HG02938 (cell line): ENCODE results near the gene BBS9.
"Not testable (repeated sequence)": the region's sequence is repeated elsewhere in the genome, so short reads cannot be mapped to it uniquely, and the experiment has no call there.

ENCODE experiments used
- ATAC-seq: cut with Tn5 transposase; IDR thresholded peaks from one replicate; pipeline ENCODE4 v1.9.1; 2021; ENCODE audit warnings: mild to moderate bottlenecking, moderate library complexity; ENCODE audit not compliant: unreplicated experiment

BBS9 gene

DNA sequence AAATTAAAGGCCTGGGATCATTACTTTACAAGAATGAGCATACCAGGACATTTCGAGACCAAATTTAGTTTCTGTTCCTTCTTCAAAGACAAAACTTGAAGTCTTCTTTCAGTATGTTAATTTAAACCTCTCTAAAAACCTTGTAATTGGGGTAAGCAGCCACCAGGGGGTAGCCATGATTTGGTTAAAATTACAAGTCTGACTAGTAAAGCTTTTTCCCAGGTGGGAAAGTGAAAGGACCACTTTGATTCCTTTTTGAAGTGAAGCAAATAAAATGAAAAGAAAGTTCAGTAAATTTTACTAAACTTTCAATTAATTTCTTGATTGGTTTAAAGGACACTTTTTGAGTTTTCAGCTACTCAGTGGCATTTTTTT, 294.3 kb downstream of the BBS9 start:
- peak; percentile 95 for ATAC-seq

DNA sequence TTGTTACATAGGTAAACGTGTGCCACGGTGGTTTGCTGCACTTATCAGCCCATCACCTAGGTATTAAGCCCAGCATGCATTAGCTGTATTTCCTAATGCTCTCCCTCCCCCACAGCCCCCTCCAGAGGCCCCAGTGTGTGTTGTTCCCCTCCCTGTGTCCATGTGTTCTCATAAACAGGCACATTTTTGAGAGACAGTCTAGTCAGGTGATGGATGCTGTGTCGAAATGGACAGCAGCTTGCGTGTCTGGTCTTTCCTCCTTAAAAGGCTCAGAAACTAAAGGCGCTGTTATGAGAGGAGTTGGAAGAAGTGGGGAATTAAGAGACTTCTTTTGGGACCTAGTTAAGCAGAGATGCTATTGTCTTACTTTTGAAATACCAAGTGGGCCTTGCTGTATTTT, 296.0 kb downstream of the BBS9 start:
- ATAC-seq: no peak

DNA sequence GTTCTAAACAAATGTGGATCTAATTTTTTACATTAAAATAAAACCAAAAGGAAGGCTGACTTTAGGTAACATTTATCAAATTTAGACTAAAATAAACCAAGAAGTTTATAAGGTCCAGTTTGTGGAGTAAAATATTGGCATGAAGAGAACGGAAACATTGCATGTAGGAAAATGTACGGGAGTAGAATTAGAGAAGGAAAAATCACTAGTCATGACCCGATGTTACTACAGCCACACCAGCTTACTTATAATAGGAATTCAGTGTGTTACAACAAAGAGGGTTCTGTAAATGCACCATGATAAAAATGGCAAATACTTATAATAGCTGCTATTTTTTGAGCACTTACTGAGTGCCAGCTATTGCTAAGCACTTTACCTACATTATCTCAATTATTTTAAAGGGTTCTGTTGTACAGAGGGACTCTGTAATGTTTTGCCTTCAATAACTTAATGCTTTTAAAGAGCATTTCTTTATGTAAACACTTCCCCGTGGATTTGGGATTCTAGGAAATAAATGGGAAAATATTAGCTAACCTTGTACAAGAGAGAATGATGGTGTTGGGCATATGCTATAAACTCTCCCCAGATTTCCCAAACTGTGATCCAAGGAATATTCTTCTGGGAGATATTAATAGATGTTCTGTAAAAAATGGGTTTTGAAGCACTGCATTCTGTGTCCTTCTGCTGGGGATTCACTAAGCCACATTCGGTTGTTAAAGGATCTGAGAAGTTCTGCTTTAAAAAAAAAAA, 296.7 kb downstream of the BBS9 start:
- no peak for ATAC-seq

DNA sequence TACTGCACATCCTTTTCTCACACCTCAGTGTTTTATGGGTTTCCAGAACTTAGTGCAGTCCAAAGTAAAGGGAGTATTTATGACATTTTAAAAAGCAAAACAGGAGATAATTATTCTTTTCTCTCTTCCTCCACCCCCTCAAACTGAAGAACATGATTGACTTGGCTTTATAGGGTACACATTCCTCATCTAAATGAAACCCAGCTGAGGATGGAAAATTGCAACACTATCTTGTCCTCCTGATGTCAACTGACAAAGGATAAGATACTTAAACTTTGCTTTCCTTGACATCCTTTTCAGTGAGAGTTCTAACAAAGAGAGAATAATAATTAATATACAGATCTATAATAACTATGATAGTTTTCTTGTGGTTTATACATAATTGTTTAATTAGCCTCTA, 299.1 kb downstream of the BBS9 start:
- no peak for ATAC-seq

DNA sequence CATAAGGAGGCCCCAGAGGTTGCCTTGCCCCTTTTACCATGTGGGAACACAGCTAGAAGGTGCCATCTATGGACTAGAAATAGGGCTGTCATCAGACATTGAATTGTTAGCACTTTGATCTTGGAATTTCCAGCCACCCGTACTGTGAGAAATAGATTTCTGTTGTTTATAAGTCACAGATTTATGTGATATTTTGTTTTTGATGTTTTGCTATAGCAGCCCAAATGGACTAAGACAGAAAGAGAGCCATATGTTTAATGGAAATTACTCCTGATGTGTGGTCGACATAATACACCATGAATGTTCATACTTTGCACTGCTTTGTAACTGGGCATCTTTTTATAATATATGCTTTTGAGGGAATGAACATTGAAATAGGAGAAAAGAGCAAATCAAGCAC, 302.2 kb downstream of the BBS9 start:
- ATAC-seq: no peak

DNA sequence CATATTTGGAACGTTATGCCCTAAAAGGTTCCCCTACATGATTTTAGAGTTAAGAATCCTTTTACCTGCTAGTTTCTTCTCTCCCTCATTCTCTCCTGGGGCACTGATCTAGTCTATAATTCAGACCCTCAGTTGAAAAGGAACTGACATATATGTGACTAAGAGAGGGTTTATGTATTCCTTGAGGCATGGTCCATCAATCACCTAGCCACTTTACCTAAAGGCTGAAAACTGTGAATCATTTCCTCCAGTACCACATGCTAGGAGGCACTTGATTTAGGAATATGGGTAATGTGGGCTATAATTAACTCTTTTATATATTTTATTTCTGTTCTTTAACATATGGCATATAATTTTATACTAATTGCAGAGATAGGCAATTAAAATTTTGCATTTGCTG, 303.5 kb downstream of the BBS9 start:
- no peak for ATAC-seq

DNA sequence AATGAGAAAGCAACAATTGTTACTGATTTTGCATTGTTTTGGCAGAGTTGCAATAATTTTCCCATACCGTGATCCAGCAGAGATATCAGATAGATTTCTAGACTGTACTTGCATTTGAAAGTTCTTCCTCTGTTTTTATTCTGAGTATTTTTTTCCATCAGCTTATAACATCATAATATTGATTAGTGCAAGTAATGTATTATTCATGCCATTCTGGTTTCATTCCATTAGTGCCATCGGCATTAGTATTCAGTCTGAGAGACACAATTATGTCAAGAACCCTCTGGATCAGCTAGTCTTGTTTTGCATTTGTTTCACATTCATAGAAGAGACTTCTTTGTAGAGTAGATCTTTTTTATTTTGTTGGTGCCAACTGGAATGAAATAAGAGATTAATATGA, 304.0 kb downstream of the BBS9 start:
- ATAC-seq: no peak

DNA sequence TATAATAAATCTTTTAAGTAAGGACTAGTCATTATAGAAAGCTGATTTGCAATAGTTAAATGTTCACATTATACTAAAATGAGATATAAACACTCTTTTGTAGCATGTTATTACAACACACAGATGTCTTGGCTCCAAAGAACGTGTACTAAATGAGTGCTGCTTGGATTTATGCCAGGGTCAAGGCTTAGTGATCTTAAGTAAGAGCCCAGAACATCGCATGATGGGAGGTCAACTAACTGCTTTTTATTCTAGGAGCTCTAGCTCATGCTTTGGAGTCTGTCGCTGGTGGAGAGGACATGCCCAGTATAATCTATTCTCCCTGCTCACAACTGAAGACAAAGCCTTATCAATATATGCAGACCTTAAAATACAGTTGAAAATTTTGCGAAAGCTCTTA, 315.1 kb downstream of the BBS9 start:
- no peak for ATAC-seq

DNA sequence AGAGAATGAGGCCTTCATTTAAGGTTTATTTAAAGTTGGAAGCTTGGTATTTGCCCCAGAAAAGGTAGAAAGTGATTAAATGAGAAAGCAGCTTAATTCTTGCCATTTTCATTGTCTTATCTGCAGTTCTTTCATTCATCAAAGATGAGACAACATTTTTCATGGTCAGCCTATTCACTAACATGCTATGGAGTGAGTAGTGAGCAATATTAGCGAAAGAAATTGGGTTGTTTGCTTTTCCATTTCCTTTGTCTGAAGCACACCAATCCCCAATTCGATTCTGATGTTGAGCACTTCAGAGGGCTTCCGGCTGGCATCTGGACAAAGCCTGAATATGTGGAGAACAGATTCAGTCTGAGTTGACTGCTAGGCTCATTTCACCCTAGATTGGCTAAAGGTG, 317.2 kb downstream of the BBS9 start:
- no peak for ATAC-seq

DNA sequence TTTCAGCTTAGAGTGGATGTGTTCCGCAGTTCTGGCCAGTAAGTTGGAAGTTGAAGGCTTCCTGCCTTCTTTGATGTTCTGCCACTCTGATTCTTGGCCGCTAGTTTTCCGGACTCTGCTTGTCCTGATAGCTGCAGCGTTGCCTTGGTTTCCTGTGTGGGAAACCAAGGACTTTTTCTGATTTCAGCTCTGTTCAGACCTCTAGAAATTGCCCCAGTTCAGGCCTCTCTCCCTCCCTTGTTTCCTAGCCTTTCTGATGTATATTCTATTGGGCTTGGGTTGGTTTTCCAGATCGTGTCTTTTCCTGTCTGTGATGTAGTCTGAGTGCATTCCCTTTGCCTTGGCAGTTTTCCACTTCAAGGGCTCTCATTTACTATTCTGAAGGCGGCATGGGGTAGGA, 318.7 kb downstream of the BBS9 start:
- ATAC-seq: no peak

DNA sequence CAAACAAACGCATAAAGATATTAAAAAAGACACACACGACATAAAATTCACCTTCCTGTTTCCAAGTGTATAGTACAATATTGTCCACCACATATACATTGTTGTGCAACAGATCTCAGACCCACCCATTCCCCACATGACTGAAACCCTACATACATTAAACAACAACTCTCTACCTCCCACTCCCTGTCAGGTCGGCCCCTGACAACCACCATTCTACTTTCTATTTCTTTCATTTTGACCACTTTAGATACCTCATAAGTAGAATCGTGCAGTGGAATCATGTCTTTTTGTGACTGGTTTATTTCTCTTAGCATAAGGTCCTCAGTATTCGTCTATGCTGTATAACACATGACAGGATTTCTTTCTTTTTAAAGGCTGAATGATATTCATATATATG, 320.5 kb downstream of the BBS9 start:
- ATAC-seq: no peak

DNA sequence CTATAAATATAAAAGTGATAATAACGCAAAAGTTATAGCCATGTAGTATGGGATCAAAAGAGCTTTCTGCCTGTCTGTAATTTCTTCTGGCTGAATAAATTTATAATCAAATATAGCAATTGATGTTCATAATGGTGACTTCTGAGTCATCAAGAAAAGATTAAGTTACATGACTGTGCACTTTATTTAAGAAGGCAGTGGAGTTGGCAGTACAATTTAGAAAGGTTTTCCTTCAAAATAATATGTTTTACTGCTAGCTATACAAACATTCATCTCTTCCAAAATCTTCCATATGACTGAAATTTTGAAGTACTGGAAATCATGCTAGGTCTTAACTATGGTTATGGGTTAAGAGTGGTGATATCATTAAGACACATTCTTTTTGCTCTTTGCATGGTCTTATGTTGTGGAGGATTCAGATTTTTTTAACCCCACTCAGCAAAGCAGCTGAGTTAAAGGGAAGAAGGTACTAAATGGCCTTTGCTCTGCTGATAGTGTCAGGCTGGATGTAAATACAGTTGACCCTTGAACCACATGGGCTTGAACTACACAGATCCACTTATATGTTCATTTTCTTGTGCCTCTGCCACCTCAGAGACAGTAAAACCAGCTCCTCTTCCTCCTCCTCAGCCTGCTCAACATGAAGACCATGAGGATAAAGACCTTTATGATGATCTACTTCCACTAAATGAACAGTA, 323.6 kb downstream of the BBS9 start:
- no peak for ATAC-seq

DNA sequence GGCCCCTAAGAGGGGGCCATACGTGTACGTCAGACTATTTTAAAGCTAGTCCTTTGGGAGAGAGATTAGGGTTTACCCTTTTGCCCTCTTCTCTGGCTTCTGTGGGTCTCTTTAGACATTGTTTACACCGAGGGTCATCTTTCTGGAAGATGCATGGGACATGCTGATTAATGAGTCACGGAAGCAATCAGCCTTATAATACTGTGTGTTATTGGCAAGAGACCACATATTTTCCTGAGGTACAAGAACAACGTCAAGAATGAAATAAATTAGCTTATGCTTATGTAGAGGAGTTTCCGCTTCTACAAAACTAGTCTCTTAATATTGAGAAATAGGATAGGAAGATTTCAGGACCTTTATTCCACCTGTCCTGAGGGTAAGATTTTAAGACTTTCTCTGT, 327.7 kb downstream of the BBS9 start:
- ATAC-seq: no peak

DNA sequence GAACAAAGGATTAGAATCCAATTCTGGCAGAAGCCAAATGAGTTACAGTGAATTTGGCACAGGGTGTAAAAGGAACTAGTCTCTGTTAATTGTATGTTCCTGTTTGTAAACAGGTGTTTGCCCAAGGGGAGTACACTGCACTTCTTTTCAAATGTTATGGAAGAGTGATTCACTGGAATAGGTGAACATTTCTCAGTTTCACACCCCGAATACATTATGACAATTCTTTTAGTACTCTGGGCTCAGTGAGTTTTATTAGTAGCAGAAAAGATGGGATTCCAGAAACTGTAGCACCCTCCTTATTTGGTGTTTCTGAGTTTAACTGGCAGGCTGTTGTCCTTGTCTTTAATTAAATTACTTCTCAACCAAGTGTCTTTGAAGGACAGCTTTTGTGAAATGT, 329.2 kb downstream of the BBS9 start:
- no peak for ATAC-seq

DNA sequence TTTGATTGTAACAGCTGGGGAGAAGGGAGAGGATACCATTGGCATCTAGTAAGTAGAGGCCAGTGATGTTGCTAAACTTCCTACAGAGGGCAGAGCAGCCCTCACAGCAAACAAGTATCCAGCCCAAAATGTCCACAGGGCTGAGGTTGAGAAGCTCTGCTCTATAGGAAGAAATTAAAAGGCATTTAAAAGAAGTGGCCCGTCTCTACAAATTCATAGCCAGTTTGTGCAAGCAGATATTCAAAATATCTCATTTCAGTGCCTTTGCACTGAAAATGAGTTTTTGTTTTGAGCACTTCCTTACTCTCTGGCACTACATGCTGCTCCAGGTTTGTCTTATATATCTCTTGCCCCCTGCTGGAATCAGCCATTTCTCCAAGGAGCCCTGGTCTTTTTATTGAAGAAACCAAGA, 330.0 kb downstream of the BBS9 start:
- ATAC-seq: peak; percentile 77

DNA sequence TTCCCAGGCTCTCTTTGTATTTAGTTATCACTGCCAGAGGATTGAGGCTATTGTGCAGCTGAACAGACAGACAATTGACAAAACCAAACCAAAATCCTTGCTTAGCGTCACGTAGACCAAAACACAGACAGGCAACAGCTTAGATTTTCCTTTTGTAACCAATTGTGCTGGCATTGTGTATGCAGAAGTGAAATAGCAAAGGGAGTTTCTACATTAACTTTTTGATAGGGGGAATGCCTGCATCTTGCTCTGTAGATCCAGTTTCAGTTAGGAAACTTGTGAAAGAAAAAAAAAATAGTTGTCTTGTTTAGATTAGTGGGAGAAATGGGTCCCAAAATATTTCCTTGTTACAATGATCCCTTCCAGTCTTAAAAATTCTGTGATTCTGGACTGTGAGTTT, 333.8 kb downstream of the BBS9 start:
- ATAC-seq: no peak

DNA sequence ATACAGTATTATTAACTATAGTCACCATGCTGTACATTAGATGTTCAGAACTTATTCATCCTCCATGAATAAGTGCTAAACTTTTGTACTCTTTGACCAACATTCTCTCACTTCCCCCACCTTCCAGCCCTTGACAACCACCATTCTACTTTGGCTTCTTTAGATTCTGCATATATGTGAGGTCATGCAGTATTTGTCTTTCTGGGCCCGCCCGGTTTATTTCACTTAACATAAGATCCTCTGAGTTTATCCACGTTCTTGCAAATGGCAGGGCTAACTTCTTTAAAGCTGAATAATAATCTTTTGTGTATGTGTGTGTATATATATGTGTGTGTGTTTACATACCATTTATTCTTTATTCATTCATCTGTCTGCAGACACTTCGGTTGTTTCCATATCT, 336.8 kb downstream of the BBS9 start:
- ATAC-seq: no peak

DNA sequence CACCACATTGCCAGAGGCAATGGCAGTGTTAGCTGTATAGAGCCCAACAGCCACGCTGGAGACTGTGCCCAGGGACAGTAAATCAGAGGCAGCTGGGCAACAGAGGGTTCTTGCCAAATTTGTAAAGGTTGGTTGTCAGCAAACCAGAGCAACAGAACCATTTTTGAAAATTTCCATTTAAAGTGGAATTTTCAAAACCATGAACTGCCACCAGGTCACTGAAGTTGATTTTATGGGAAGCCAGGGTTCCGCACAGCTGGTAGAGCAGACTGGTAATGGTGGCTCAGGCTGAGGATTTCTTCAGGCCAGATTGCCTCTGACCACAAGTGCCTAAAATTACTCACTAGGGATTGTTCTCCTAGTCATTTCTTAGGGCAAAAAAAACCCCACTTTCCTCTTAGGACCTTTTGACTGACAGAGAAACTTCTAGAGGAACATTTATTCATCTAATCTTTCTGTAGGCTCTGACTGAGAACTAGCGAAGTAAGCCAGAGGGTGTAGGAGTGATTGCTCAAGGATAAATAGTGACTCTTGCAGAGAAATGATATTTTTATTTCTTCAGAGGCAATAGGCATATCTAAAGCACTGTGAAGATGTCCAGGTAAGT, 342.4 kb downstream of the BBS9 start:
- ATAC-seq: peak; percentile 49

DNA sequence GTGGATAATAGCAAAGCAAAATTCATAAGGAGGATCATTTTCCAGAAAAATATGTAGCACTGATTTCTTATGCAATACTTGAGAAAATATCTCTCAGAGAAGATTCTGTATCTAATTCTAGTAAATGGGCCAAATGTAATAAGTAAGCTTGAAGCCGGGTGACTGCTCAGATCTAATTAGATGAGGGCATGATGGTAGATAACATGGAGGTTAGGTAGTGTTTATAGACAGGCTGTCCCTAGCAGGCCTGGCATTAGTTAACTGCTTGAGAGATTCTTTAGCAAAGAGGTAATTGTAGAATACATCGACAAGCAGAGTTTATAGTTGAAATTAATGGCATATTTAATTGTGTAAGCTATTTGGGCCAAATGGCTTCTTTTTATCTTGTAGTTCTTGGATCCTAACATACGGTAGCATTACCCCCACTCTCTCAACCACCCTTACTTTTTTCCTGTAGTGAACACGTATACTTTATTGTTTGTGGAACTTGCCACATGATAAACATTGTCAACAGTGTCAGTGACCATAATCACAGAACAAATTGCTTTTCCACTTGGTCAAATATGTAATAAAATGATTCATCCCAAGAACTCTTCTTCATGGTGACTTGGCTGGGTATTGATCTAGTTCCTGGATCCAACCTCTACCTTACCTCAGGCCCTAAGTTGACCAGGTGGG, 343.1 kb downstream of the BBS9 start:
- no peak for ATAC-seq

DNA sequence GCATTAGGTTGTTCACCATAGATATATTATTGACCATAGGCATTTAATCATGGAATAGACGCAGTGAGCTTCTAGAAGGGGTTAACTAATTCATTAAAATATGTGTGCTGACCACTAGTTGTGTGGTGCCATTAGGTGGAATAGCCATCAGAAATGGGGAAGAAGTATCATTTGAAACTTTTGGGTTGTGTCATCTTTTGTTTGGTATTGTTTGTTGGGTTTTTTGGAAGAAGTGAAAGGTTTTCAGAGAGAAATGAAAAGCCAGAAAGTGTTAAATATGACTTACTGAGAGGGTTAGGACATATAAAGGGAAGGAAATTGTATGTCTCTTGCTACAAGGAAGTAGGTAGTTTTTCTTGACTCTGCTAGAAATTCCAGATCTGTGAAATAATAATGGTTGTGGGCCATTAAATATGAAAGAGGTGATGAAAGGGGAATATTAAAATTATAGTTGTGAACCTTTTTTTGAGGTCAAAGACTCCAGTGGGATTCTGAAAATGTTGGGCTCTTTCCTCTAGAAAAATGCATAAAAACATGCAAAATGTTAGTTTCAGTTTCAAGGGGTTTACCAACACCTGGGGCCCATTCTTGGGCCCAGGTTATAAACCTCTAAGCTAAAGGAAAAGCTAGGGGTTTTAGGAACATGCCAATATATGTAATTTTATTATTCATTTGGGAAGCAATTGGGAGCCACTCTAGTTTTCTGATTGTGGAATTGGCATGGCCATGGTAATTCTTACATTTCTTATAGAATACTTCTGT, 348.5 kb downstream of the BBS9 start:
- no peak for ATAC-seq

DNA sequence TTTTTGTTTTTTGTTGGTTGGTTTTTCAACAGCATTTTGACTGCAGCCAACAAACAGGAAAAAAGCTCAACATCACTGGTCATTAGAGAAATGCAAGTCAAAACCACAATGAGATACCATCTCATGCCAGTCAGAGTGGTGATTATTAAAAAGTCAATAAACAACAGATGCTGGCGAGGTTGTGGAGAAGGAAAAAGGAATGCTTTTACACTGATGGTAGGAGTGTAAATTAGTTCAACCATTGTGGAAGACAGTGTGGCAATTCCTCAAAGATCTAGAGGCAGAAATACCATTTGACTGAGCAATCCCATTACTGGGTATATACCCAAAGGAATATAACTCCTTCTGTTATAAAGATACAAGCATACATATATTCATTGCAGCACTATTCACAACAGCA, 355.1 kb downstream of the BBS9 start:
- ATAC-seq: not testable (repeated sequence)
